Endothelial cell of umbilical vein (primary cell): Measurements from ENCODE around the gene BSG. TPM values are rescaled to one million over a fixed set of nuclear protein-coding genes. Genes with fewer than 3 reads are reported as not detected.

ENCODE experiments used
- BruUV-seq: library from RNA; stranded (reverse); fragments of 400-500 nt; replicated peaks from 2 replicates; lab custom pipeline; 2021; lab: Mats Ljungman, UMichigan
- CTCF ChIA-PET: fragments of 300-600, 350-600 bp; sonication (Branson Sonifier 250); formaldehyde crosslinking; loops from one replicate; lab custom pipeline; 2021; ENCODE audit warnings: antibody characterized with exemption, inconsistent platforms; lab: Charles Lee
- POLR2A ChIA-PET: fragments of 300-600, 350-600 bp; sonication (Branson Sonifier 250); formaldehyde crosslinking; loops from one replicate; lab custom pipeline; 2021; ENCODE audit warnings: antibody characterized with exemption, inconsistent platforms; lab: Charles Lee
- DNase-seq: peaks from one replicate; pipeline ENCODE4 v3.0.0-alpha.2; 2011; ENCODE audit warnings: low read depth, low spot score
- FAIRE-seq: peaks from 2 replicates; lab custom pipeline; 2011; peaks lifted over from hg19 to GRCh38; lab: Jason Lieb, UNC
- H2AFZ ChIP-seq: 2 replicates; pipeline ENCODE4 v1.6.0; 2012; ENCODE audit warnings: low read depth, low read length, control low read depth, inconsistent platforms
- H3K27ac ChIP-seq: 2 replicates; pipeline ENCODE4 v1.5.1; 2011; ENCODE audit warnings: low read depth, mild to moderate bottlenecking, control low read depth, low read length, moderate library complexity; ENCODE audit not compliant: insufficient read depth
- H3K27me3 ChIP-seq, 2 experiments: 2 replicates each; pipeline versions ENCODE4 v1.6.0 to v1.6.1; 2011; ENCODE audit warnings: low read length in 2 of 2, mixed read lengths in 1 of 2; ENCODE audit not compliant: control insufficient read depth in 2 of 2, insufficient read depth in 2 of 2
- H3K36me3 ChIP-seq, 2 experiments: 2 replicates in 1 of 2; 3 replicates in 1 of 2; pipeline ENCODE4 v1.5.1; 2011; ENCODE audit warnings: low read length in 2 of 2, mild to moderate bottlenecking in 1 of 2, moderate library complexity in 1 of 2; ENCODE audit not compliant: control insufficient read depth in 2 of 2, insufficient read depth in 2 of 2; ENCODE audit errors: extremely low read depth in 1 of 2
- H3K4me1 ChIP-seq: 3 replicates; pipeline ENCODE4 v1.5.1; 2011; ENCODE audit warnings: mild to moderate bottlenecking, low read length; ENCODE audit not compliant: control insufficient read depth, insufficient read depth; ENCODE audit errors: extremely low read depth
- H3K4me2 ChIP-seq: 2 replicates; pipeline ENCODE4 v1.6.1; 2011; ENCODE audit warnings: low read length, control low read depth, mixed read lengths; ENCODE audit not compliant: insufficient read depth
- H3K4me3 ChIP-seq, 3 experiments: fragments of 200-600 bp in 1 of 3; sonication (generic), shearing (Covaris generic) in 1 of 3; replicated peaks in 1 of 3; 2 replicates each; pipeline ENCODE4 v1.5.1; 2011 to 2016; ENCODE audit warnings: control low read depth in 3 of 3, low read length in 3 of 3, mild to moderate bottlenecking in 2 of 3, inconsistent platforms in 1 of 3, low read depth in 1 of 3, moderate library complexity in 1 of 3; ENCODE audit not compliant: insufficient read depth in 1 of 3
- H3K79me2 ChIP-seq: 2 replicates; pipeline ENCODE4 v1.6.0; 2012; ENCODE audit warnings: low read length, inconsistent platforms; ENCODE audit not compliant: control insufficient read depth, insufficient read depth
- H3K9ac ChIP-seq: replicated peaks from 2 replicates; pipeline ENCODE3; 2011; ENCODE audit warnings: low read length, control low read depth; ENCODE audit not compliant: insufficient read depth; ENCODE audit errors: extremely low read depth
- H3K9me1 ChIP-seq: replicated peaks from 3 replicates; pipeline ENCODE4 v1.6.0; 2011; ENCODE audit warnings: mild to moderate bottlenecking, low read length; ENCODE audit not compliant: control insufficient read depth, insufficient read depth; ENCODE audit errors: extremely low read depth
- H3K9me3 ChIP-seq: replicated peaks from 2 replicates; pipeline ENCODE4 v1.5.1; 2012; ENCODE audit warnings: low read length, inconsistent platforms; ENCODE audit not compliant: control insufficient read depth, insufficient read depth
- H4K20me1 ChIP-seq: replicated peaks from 2 replicates; pipeline ENCODE3; 2011; ENCODE audit warnings: mild to moderate bottlenecking, low read length; ENCODE audit not compliant: control insufficient read depth, insufficient read depth; ENCODE audit errors: extremely low read depth
- CTCF ChIP-seq, 2 donors: IDR thresholded peaks; 1 replicate in 1 of 2; 2 replicates in 1 of 2; pipeline ENCODE4 v1.5.1; 2011; ENCODE audit warnings: low read length in 2 of 2, mild to moderate bottlenecking in 2 of 2, moderate library complexity in 2 of 2, control low read depth in 1 of 2, inconsistent platforms in 1 of 2, low read depth in 1 of 2; ENCODE audit not compliant: insufficient read depth in 1 of 2; ENCODE audit errors: extremely low read depth in 1 of 2
- EZH2 ChIP-seq: IDR thresholded peaks from 2 replicates; pipeline ENCODE4 v1.6.1; 2012; ENCODE audit warnings: borderline replicate concordance, low read depth, mild to moderate bottlenecking, moderate library complexity, low read length, inconsistent platforms; ENCODE audit not compliant: severe bottlenecking
- FOS ChIP-seq: IDR thresholded peaks from 2 replicates; pipeline ENCODE4 v1.6.1; 2011; ENCODE audit warnings: mild to moderate bottlenecking, low read length, moderate library complexity, borderline replicate concordance; ENCODE audit not compliant: insufficient read depth
- GATA2 ChIP-seq: IDR thresholded peaks from 2 replicates; pipeline ENCODE4 v1.7.0; 2011; ENCODE audit warnings: low read depth, mild to moderate bottlenecking, moderate library complexity, mixed read lengths, low read length; ENCODE audit not compliant: insufficient read length, insufficient read depth
- JUN ChIP-seq: IDR thresholded peaks from 2 replicates; pipeline ENCODE4 v1.6.1; 2011; ENCODE audit warnings: borderline replicate concordance, low read depth; ENCODE audit not compliant: insufficient read length, insufficient read depth
- MAX ChIP-seq: IDR thresholded peaks from 2 replicates; pipeline ENCODE4 v1.6.1; 2011; ENCODE audit not compliant: insufficient read depth, insufficient read length
- POLR2A ChIP-seq: IDR thresholded peaks from 2 replicates; pipeline ENCODE4 v1.6.1; 2012; ENCODE audit warnings: low read depth, mild to moderate bottlenecking, control low read depth, low read length
- POLR2AphosphoS5 ChIP-seq: IDR thresholded peaks from 2 replicates; pipeline ENCODE4 v1.6.1; 2012; ENCODE audit warnings: low read depth, mild to moderate bottlenecking, control low read depth, low read length, moderate library complexity; ENCODE audit not compliant: insufficient read depth
- dilution Hi-C: fragments of 300-500 bp; cut with MboI; formaldehyde crosslinking; loops from one replicate; pipeline ENCODE4 v1.15.0; 2019; ENCODE audit warnings: low sequenced_read_pairs; ENCODE audit not compliant: extremely low pct_ligation_motif_present
- intact Hi-C: fragments of 100-400 bp; cut with micrococcal nuclease; formaldehyde crosslinking; loops from one replicate; pipeline ENCODE4 v1.10.0; 2022
- polyA plus RNA-seq, 4 experiments: library from polyadenylated mRNA; depleted of rRNA in 3 of 4; stranded (reverse) in 3 of 4; unstranded in 1 of 4; fragments of >200 nt; gene quantifications; 2 replicates each; pipeline versions ENCODE4 v1.2.1 to v1.2.3, GENCODE V29; 2011 to 2012; ENCODE audit warnings: missing spikeins in 1 of 4
- total RNA-seq: library from RNA; stranded (reverse); gene quantifications from 2 replicates; pipeline ENCODE4 v1.2.3, GENCODE V29; 2021

The BSG gene
- total and polyA plus RNA-seq, 2 donors (not counting 3 experiments of a cell fraction or from before 2014, with no cell fraction given), result 485 to 661 TPM

- no peak overlapping the region for H2AFZ ChIP-seq
- dilution Hi-C loops, result no loop called here
- no peak overlapping the region for H3K4me2 ChIP-seq
- CTCF ChIA-PET, result interaction anchor here (3.5 kb wide), 1 partner anchor 12 kb away, joined by 22 read pairs; no protein-coding TSS in a partner anchor
- H3K36me3 ChIP-seq, result no peaks in the 10 kb centered on the region
- H3K79me2 ChIP-seq, result no peaks in the 10 kb centered on the region
- BruUV-seq, result no TSS peak
- POLR2A ChIA-PET, result no interaction called here
- H3K9me1 ChIP-seq, result no peaks in the 10 kb centered on the region
- TF ChIP-seq POLR2AphosphoS5 (no peak), MAX (no peak), GATA2 (no peak), JUN (no peak), POLR2A (no peak), CTCF (IDR thresholded peaks at IDR 0.05; ENCODE audit: extremely low read depth in 1 of 2, insufficient read depth in 1 of 2, low read depth in 1 of 2, low read length in 2 of 2) (no peak), EZH2 (no peak), FOS (no peak)
- FAIRE-seq (no peak), DNase-seq (no peak)
- no peak overlapping the region for H3K4me3 ChIP-seq
- no peak overlapping the region for H3K27ac ChIP-seq
- intact Hi-C loops, result no loop called here
- H3K4me1 ChIP-seq, result no peaks in the 10 kb centered on the region
- no peaks in the 10 kb centered on the region for H3K9me3 ChIP-seq
- no peaks in the 10 kb centered on the region for H4K20me1 ChIP-seq
- H3K9ac ChIP-seq, result no peak overlapping the region
- H3K27me3 ChIP-seq, result peaks cover 0 to 1% of the 10 kb centered on the region in 2 experiments
Measured at GRCh38 chr19:522726-523125, 49.7 kb upstream of the BSG start.
